GM21390 (cell line): Measurements from ENCODE around the gene SBNO2.

ENCODE experiments used
- ATAC-seq: cut with Tn5 transposase; IDR thresholded peaks from one replicate; pipeline ENCODE4 v1.9.1; 2021; ENCODE audit not compliant: unreplicated experiment

SBNO2 gene

GRCh38 chr19:1063030-1063908 lies 110.8 kb downstream of the SBNO2 start:
- no peak for ATAC-seq

DNA sequence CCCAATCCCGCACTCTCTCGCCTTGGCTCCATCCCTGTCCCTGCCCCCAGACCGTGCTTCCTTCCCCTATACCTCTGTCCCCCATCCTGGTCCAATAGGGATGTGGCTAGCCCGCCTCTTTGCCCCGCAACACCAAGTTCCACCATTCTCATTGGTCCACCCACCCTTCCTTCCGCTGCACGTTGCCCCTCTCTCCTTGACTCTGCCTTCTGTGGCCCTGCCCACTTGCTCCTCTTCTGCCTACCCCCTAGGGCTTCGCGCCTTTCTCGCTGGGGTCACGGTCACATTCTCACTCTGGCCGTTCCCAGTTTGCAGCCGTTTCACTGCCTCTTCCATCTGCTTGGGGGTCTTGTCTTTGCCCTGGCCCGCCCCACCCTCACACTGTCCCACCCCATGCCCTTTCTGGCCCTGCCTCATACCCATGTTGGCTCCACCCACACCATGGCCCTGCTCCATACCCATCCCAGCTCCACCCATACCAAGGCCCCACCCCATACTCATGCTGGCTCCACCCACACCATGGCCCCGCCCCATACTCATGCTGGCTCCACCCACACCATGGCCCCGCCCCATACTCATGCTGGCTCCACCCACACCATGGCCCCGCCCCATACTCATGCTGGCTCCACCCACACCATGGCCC lies 111.6 kb downstream of the SBNO2 start:
- ATAC-seq = no peak

- ATAC-seq = no peak
Observed at GRCh38 chr19:1061987-1062386, 112.1 kb downstream of the SBNO2 start.

GRCh38 chr19:1060689-1061088 lies 113.4 kb downstream of the SBNO2 start:
- ATAC-seq = no peak

- ATAC-seq = no peak
Observed at GRCh38 chr19:1058112-1058511, 116.0 kb downstream of the SBNO2 start.
